ENCODE data around the gene CDCA8.

CDCA8 gene

GRCh38 chr1:37705399-37705798, 13.1 kb downstream of the CDCA8 start:
- Histone ChIP-seq H3K9me3 (ENCODE audit: control extremely low read depth in 1 of 5, control insufficient read depth in 4 of 5, insufficient read depth in 2 of 5, low read depth in 1 of 5, low read length in 4 of 5) (no peaks in the 10 kb centered on the region), H3K36me3 (ENCODE audit: control insufficient read depth in 4 of 4, insufficient read depth in 4 of 4, low read length in 3 of 4) (peaks cover 13 to 85% (median 66%) of the 10 kb centered on the region in 4 experiments), H3K4me3 (ENCODE audit: control insufficient read depth in 1 of 7, extremely low read depth in 1 of 7, insufficient read depth in 4 of 7, low read depth in 2 of 7, low read length in 6 of 7) (no peak overlapping the region), H3K27me3 (replicated peaks in 2 of 5; ENCODE audit: control insufficient read depth in 4 of 5, insufficient read depth in 5 of 5, low read length in 4 of 5) (no peaks in the 10 kb centered on the region), H3K4me1 (ENCODE audit: control extremely low read depth in 1 of 4, control insufficient read depth in 4 of 4, insufficient read depth in 4 of 4, low read length in 3 of 4) (no peaks in the 10 kb centered on the region), H3K27ac (ENCODE audit: insufficient read depth in 1 of 2, low read depth in 1 of 2, low read length in 2 of 2, poor library complexity in 1 of 2, severe bottlenecking in 2 of 2) (no peak overlapping the region)
- POLR2A ChIA-PET: no interaction called here
- CTCF ChIA-PET: no interaction called here
- no peak for DNase-seq
- WGBS (ENCODE audit: insufficient coverage): 98% methylated on average over 8 of the region's 8 CpGs

- no peaks in the 10 kb centered on the region for H3K27me3 ChIP-seq (replicated peaks in 2 of 5; ENCODE audit: control insufficient read depth in 4 of 5, insufficient read depth in 5 of 5, low read length in 4 of 5)
- no peaks in the 10 kb centered on the region for H3K9me3 ChIP-seq (ENCODE audit: control extremely low read depth in 1 of 5, control insufficient read depth in 4 of 5, insufficient read depth in 2 of 5, low read depth in 1 of 5, low read length in 4 of 5)
- ChIA-PET POLR2A (no interaction called here), CTCF (no interaction called here)
- WGBS (ENCODE audit: insufficient coverage): 98% methylated on average over 4 of the region's 4 CpGs
- DNase-seq: no peak
- H3K36me3 ChIP-seq (ENCODE audit: control insufficient read depth in 4 of 4, insufficient read depth in 4 of 4, low read length in 3 of 4): peaks cover 14 to 60% (median 47%) of the 10 kb centered on the region in 4 experiments
- no peak overlapping the region for H3K4me3 ChIP-seq (ENCODE audit: control insufficient read depth in 1 of 7, extremely low read depth in 1 of 7, insufficient read depth in 4 of 7, low read depth in 2 of 7, low read length in 6 of 7)
- H3K27ac ChIP-seq (ENCODE audit: insufficient read depth in 1 of 2, low read depth in 1 of 2, low read length in 2 of 2, poor library complexity in 1 of 2, severe bottlenecking in 2 of 2): no peak overlapping the region
- H3K4me1 ChIP-seq (ENCODE audit: control extremely low read depth in 1 of 4, control insufficient read depth in 4 of 4, insufficient read depth in 4 of 4, low read length in 3 of 4): no peaks in the 10 kb centered on the region
Observed at GRCh38 chr1:37708471-37708870, 16.2 kb downstream of the CDCA8 start.

GRCh38 chr1:37714226-37714625, 21.9 kb downstream of the CDCA8 start:
- ChIA-PET CTCF (no interaction called here), POLR2A (no interaction called here)
- WGBS (ENCODE audit: insufficient coverage): 93% methylated on average over 5 of the region's 8 CpGs
- no peaks in the 10 kb centered on the region for H3K4me1 ChIP-seq (ENCODE audit: control extremely low read depth in 1 of 4, control insufficient read depth in 4 of 4, insufficient read depth in 4 of 4, low read length in 3 of 4)
- peaks cover 3 to 11% (median 10%) of the 10 kb centered on the region in 4 experiments for H3K36me3 ChIP-seq (ENCODE audit: control insufficient read depth in 4 of 4, insufficient read depth in 4 of 4, low read length in 3 of 4)
- H3K4me3 ChIP-seq (ENCODE audit: control insufficient read depth in 1 of 7, extremely low read depth in 1 of 7, insufficient read depth in 4 of 7, low read depth in 2 of 7, low read length in 6 of 7): no peak overlapping the region
- H3K27me3 ChIP-seq (replicated peaks in 2 of 5; ENCODE audit: control insufficient read depth in 4 of 5, insufficient read depth in 5 of 5, low read length in 4 of 5): no peaks in the 10 kb centered on the region
- no peak overlapping the region for H3K27ac ChIP-seq (ENCODE audit: insufficient read depth in 1 of 2, low read depth in 1 of 2, low read length in 2 of 2, poor library complexity in 1 of 2, severe bottlenecking in 2 of 2)
- no peaks in the 10 kb centered on the region for H3K9me3 ChIP-seq (ENCODE audit: control extremely low read depth in 1 of 5, control insufficient read depth in 4 of 5, insufficient read depth in 2 of 5, low read depth in 1 of 5, low read length in 4 of 5)
- DNase-seq: no peak

- POLR2A ChIA-PET: no interaction called here
- H3K9me3 ChIP-seq (ENCODE audit: control extremely low read depth in 1 of 5, control insufficient read depth in 4 of 5, insufficient read depth in 2 of 5, low read depth in 1 of 5, low read length in 4 of 5): no peaks in the 10 kb centered on the region
- peaks cover 3 to 6% (median 6%) of the 10 kb centered on the region in 4 experiments for H3K36me3 ChIP-seq (ENCODE audit: control insufficient read depth in 4 of 4, insufficient read depth in 4 of 4, low read length in 3 of 4)
- no peaks in the 10 kb centered on the region for H3K4me1 ChIP-seq (ENCODE audit: control extremely low read depth in 1 of 4, control insufficient read depth in 4 of 4, insufficient read depth in 4 of 4, low read length in 3 of 4)
- no peak overlapping the region for H3K4me3 ChIP-seq (ENCODE audit: control insufficient read depth in 1 of 7, extremely low read depth in 1 of 7, insufficient read depth in 4 of 7, low read depth in 2 of 7, low read length in 6 of 7)
- CTCF ChIA-PET: no interaction called here
- no peak overlapping the region for H3K27ac ChIP-seq (ENCODE audit: insufficient read depth in 1 of 2, low read depth in 1 of 2, low read length in 2 of 2, poor library complexity in 1 of 2, severe bottlenecking in 2 of 2)
- no peak for DNase-seq
- WGBS (ENCODE audit: insufficient coverage): 82% methylated on average over 4 of the region's 4 CpGs
- H3K27me3 ChIP-seq (replicated peaks in 2 of 5; ENCODE audit: control insufficient read depth in 4 of 5, insufficient read depth in 5 of 5, low read length in 4 of 5): no peaks in the 10 kb centered on the region
Observed at GRCh38 chr1:37714689-37715088, 22.4 kb downstream of the CDCA8 start.

- ChIA-PET CTCF (interaction anchor here (1.1 to 1.4 kb wide), 2 partner anchors 12 to 42 kb away, joined by 3 to 4 read pairs; no protein-coding TSS in a partner anchor), POLR2A (no interaction called here)
- 100% methylated on average over 3 of the region's 4 CpGs for WGBS (ENCODE audit: insufficient coverage)
- Histone ChIP-seq H3K9me3 (ENCODE audit: control extremely low read depth in 1 of 5, control insufficient read depth in 4 of 5, insufficient read depth in 2 of 5, low read depth in 1 of 5, low read length in 4 of 5) (no peaks in the 10 kb centered on the region), H3K36me3 (ENCODE audit: control insufficient read depth in 4 of 4, insufficient read depth in 4 of 4, low read length in 3 of 4) (peaks cover 0 to 3% (median 0%) of the 10 kb centered on the region in 4 experiments), H3K27ac (ENCODE audit: insufficient read depth in 1 of 2, low read depth in 1 of 2, low read length in 2 of 2, poor library complexity in 1 of 2, severe bottlenecking in 2 of 2) (no peak overlapping the region), H3K4me1 (ENCODE audit: control extremely low read depth in 1 of 4, control insufficient read depth in 4 of 4, insufficient read depth in 4 of 4, low read length in 3 of 4) (no peaks in the 10 kb centered on the region), H3K27me3 (replicated peaks in 2 of 5; ENCODE audit: control insufficient read depth in 4 of 5, insufficient read depth in 5 of 5, low read length in 4 of 5) (no peaks in the 10 kb centered on the region), H3K4me3 (ENCODE audit: control insufficient read depth in 1 of 7, extremely low read depth in 1 of 7, insufficient read depth in 4 of 7, low read depth in 2 of 7, low read length in 6 of 7) (no peak overlapping the region)
- no peak for DNase-seq
Observed at GRCh38 chr1:37716321-37716720, 24.0 kb downstream of the CDCA8 start.

GRCh38 chr1:37717631-37718030, 25.3 kb downstream of the CDCA8 start:
- Histone ChIP-seq H3K4me3 (ENCODE audit: control insufficient read depth in 1 of 7, extremely low read depth in 1 of 7, insufficient read depth in 4 of 7, low read depth in 2 of 7, low read length in 6 of 7) (no peak overlapping the region), H3K36me3 (ENCODE audit: control insufficient read depth in 4 of 4, insufficient read depth in 4 of 4, low read length in 3 of 4) (no peaks in the 10 kb centered on the region), H3K9me3 (ENCODE audit: control extremely low read depth in 1 of 5, control insufficient read depth in 4 of 5, insufficient read depth in 2 of 5, low read depth in 1 of 5, low read length in 4 of 5) (no peaks in the 10 kb centered on the region), H3K27ac (ENCODE audit: insufficient read depth in 1 of 2, low read depth in 1 of 2, low read length in 2 of 2, poor library complexity in 1 of 2, severe bottlenecking in 2 of 2) (no peak overlapping the region), H3K4me1 (ENCODE audit: control extremely low read depth in 1 of 4, control insufficient read depth in 4 of 4, insufficient read depth in 4 of 4, low read length in 3 of 4) (no peaks in the 10 kb centered on the region), H3K27me3 (replicated peaks in 2 of 5; ENCODE audit: control insufficient read depth in 4 of 5, insufficient read depth in 5 of 5, low read length in 4 of 5) (no peaks in the 10 kb centered on the region)
- WGBS (ENCODE audit: insufficient coverage): 85% methylated on average over 6 of the region's 6 CpGs
- POLR2A ChIA-PET: no interaction called here
- CTCF ChIA-PET: interaction anchor here (1.0 to 1.4 kb wide), 4 partner anchors 10 to 143 kb away, joined by 3 to 4 read pairs (median 3); no protein-coding TSS in a partner anchor
- DNase-seq: no peak

DNA sequence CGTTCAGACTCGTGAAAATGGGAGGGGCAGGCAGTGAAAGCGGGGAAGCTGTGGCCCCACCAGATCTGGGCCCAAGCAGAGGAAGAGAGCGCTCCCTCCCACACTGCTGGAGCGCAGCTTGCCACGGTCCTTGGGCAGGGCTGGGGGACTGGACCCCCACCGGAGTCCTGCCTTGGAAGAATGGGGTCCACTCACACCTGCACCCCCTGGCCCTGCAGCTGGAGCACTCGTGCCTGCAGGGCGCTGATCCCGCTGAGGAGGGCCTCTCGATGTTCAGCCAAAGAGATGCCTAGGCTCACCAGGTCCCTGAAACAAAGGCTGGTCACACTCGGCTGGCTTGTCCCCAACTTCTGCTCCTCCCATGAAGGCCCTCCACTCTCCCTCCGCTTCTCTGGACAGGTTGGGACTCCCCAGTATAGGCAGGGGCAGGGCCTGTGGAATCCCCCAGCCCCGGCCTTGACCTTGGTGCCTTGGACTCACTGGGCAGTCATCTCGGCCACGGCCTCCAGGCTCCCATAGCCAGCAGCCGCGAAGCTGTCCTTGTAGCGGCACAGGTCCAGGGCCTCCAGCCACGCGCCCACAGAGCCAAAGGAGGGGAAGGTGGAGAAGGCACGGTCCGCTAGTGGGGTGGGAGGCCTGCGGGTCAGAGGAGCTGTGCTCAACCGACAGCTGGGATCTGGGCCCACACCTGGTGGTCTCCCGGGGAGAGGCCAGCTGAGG, 26.0 kb downstream of the CDCA8 start:
- no peak for DNase-seq
- CTCF ChIA-PET: interaction anchor here (1.0 to 1.4 kb wide), 2 partner anchors 9 to 142 kb away, joined by 3 read pairs; no protein-coding TSS in a partner anchor
- no peaks in the 10 kb centered on the region for H3K36me3 ChIP-seq (ENCODE audit: control insufficient read depth in 4 of 4, insufficient read depth in 4 of 4, low read length in 3 of 4)
- H3K4me1 ChIP-seq (ENCODE audit: control extremely low read depth in 1 of 4, control insufficient read depth in 4 of 4, insufficient read depth in 4 of 4, low read length in 3 of 4): peaks cover 0 to 3% (median 0%) of the 10 kb centered on the region in 4 experiments
- POLR2A ChIA-PET: no interaction called here
- H3K27ac ChIP-seq (ENCODE audit: insufficient read depth in 1 of 2, low read depth in 1 of 2, low read length in 2 of 2, poor library complexity in 1 of 2, severe bottlenecking in 2 of 2): no peak overlapping the region
- no peaks in the 10 kb centered on the region for H3K9me3 ChIP-seq (ENCODE audit: control extremely low read depth in 1 of 5, control insufficient read depth in 4 of 5, insufficient read depth in 2 of 5, low read depth in 1 of 5, low read length in 4 of 5)
- H3K27me3 ChIP-seq (replicated peaks in 2 of 5; ENCODE audit: control insufficient read depth in 4 of 5, insufficient read depth in 5 of 5, low read length in 4 of 5): no peaks in the 10 kb centered on the region
- H3K4me3 ChIP-seq (ENCODE audit: control insufficient read depth in 1 of 7, extremely low read depth in 1 of 7, insufficient read depth in 4 of 7, low read depth in 2 of 7, low read length in 6 of 7): no peak overlapping the region
- WGBS (ENCODE audit: insufficient coverage): 97% methylated on average over 26 of the region's 26 CpGs

Measured in common myeloid progenitor, CD34-positive (primary cell).